Measurements from ENCODE around the gene PRRG1.
"Not testable (repeated sequence)": the region's sequence is repeated elsewhere in the genome, so short reads cannot be mapped to it uniquely, and the experiment has no call there.

PRRG1 gene

GRCh38 chrX:37349221-37350033 lies at the start of gene PRRG1:
PRRG1 (plus strand) TSS chrX:37349364; CDS start chrX:37406250, 56,886 bp downstream.
- DNase-seq, result peak; percentile 2
- ATAC-seq, result no peak

- ATAC-seq (no peak), DNase-seq (no peak)
These were observed 46.6 kb upstream of the PRRG1 start for GRCh38 chrX:37302569-37302968.

- not testable (repeated sequence) for ATAC-seq, DNase-seq
These were observed 43.9 kb upstream of the PRRG1 start for GRCh38 chrX:37305238-37305637.

GRCh38 chrX:37314531-37314930 lies 34.6 kb upstream of the PRRG1 start:
- DNase-seq, result no peak
- no peak for ATAC-seq

GRCh38 chrX:37315511-37316248 lies 33.5 kb upstream of the PRRG1 start:
- no peak for ATAC-seq
- DNase-seq, result no peak

- no peak for DNase-seq
- no peak for ATAC-seq
These were observed 28.5 kb upstream of the PRRG1 start for GRCh38 chrX:37320541-37321203.

- ATAC-seq (no peak), DNase-seq (no peak)
These were observed 18.5 kb upstream of the PRRG1 start for GRCh38 chrX:37330642-37331041.

GRCh38 chrX:37331546-37331945 lies 17.6 kb upstream of the PRRG1 start:
- DNase-seq, result no peak
- ATAC-seq, result no peak

GRCh38 chrX:37332055-37332454 lies 17.1 kb upstream of the PRRG1 start:
- ATAC-seq, result no peak

GRCh38 chrX:37332987-37333658 lies 16.0 kb upstream of the PRRG1 start:
- ATAC-seq (no peak), DNase-seq (no peak)

More at GRCh38 chrX:37332055-37332454, 17.1 kb upstream of the PRRG1 start:
- DNase-seq, result no peak

GRCh38 chrX:37347420-37347819 lies 1.7 kb upstream of the PRRG1 start:
- DNase-seq (no peak), ATAC-seq (no peak)

- ATAC-seq (no peak), DNase-seq (no peak)
These were observed 763 bp upstream of the PRRG1 start for GRCh38 chrX:37348231-37348970.

- ATAC-seq (no peak), DNase-seq (no peak)
These were observed 268 bp upstream of the PRRG1 start for GRCh38 chrX:37348971-37349220.

GRCh38 chrX:37350034-37350365 lies 836 bp downstream of the PRRG1 start:
- ATAC-seq (no peak), DNase-seq (no peak)

GRCh38 chrX:37353646-37354045 lies 4.5 kb downstream of the PRRG1 start:
- no peak for DNase-seq
- no peak for ATAC-seq

GRCh38 chrX:37357436-37357835 lies 8.3 kb downstream of the PRRG1 start:
- no peak for ATAC-seq
- DNase-seq, result no peak

- no peak for ATAC-seq
- DNase-seq, result no peak
These were observed 12.4 kb downstream of the PRRG1 start for GRCh38 chrX:37361596-37361995.

GRCh38 chrX:37364666-37365065 lies 15.5 kb downstream of the PRRG1 start:
- DNase-seq, result no peak
- ATAC-seq, result no peak

GRCh38 chrX:37367946-37368345 lies 18.8 kb downstream of the PRRG1 start:
- ATAC-seq, result no peak
- DNase-seq, result no peak

GRCh38 chrX:37370499-37371141 lies 21.5 kb downstream of the PRRG1 start:
- no peak for ATAC-seq

GRCh38 chrX:37371578-37371991 lies 22.4 kb downstream of the PRRG1 start:
- no peak for ATAC-seq
- no peak for DNase-seq

More at GRCh38 chrX:37370499-37371141, 21.5 kb downstream of the PRRG1 start:
- no peak for DNase-seq

Measured in stimulated activated naive CD8-positive, alpha-beta T cell treated with anti-CD3 and anti-CD28 coated beads, Interleukin-15, Interleukin-2, amounts not matched to agents 100 U/mL and 50 U/mL, for 24 hours (primary cell).